Astrocyte of the hippocampus (primary cell): ENCODE measurements around the gene GOLGA6C.
"Not testable (repeated sequence)": the region's sequence is repeated elsewhere in the genome, so short reads cannot be mapped to it uniquely, and the experiment has no call there.

Experiments
- DNase-seq: peaks from one replicate; pipeline ENCODE4 v3.0.0; 2011; ENCODE audit warnings: low read depth, low spot score

The GOLGA6C gene

DNA sequence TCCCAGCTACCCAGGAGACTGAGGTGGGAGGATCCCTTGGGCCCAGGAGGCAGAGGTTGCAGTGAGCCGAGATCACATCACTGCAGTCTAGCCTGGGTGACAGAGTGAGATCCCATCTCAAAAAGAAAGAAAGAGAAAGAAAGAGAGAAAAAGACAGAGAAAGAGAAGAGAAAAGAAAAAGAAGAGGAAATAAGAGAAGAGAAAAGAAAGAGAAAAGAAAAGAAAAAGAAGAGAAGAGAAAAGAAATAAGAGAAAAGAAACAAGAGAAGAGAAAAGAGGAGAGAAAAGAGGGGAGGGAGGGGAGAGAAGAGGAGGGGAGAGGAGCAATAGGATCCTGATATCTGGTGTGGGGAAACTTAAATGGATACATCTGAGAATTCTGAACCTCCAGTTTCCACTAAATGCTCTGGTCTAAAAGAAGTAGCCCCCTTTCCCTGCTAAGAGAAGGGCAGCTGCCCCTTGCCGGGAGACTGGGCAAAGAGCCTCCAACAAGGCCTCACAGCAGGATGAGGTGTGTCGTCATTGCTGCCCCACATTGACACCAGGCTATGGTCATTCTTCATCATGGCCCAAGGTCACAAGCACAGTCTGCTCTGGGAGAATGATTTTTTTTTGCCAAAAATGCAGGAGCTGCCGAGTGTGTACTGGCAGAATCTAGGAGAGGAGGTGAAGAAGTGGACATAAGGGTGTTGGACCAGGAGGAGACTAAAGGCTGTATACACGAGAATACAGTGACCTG, 56.6 kb downstream of the GOLGA6C start:
- DNase-seq, result no peak

GRCh38 chr15:75319231-75319897, 61.2 kb downstream of the GOLGA6C start:
- DNase-seq, result not testable (repeated sequence)
